CD4-positive, alpha-beta T cell (primary cell): ENCODE data around the gene GPRC5D. TPM values are rescaled to one million over a fixed set of nuclear protein-coding genes. Genes with fewer than 3 reads are reported as not detected.

Source experiments
- ATAC-seq: fragments of 200-7000 bp; cut with Tn5 transposase; one replicate; pipeline ENCODE4 v1.10.0; 2022; ENCODE audit warnings: mild to moderate bottlenecking; ENCODE audit not compliant: poor library complexity
- CTCF ChIA-PET: fragments of 350-600 bp; sonication (Branson Sonifier 250); formaldehyde crosslinking; loops from one replicate; lab custom pipeline; 2021; ENCODE audit warnings: antibody characterized with exemption, inconsistent platforms; lab: Charles Lee
- POLR2A ChIA-PET: fragments of 350-600 bp; sonication (Branson Sonifier 250); formaldehyde crosslinking; loops from one replicate; lab custom pipeline; 2021; ENCODE audit warnings: antibody characterized with exemption, inconsistent platforms; lab: Charles Lee
- DNase-seq, 14 experiments: peaks; one replicate each; pipeline ENCODE4 v3.0.0-alpha.2; 2013 to 2020; ENCODE audit warnings: mixed read lengths in 2 of 14
- H3K27ac ChIP-seq, 2 donors: one replicate each; pipeline versions ENCODE4 v1.5.1 to v1.7.0; 2013; ENCODE audit warnings: low read length in 2 of 2, low read depth in 1 of 2, mild to moderate bottlenecking in 1 of 2
- H3K27me3 ChIP-seq, 2 experiments: 1 replicate in 1 of 2; 2 replicates in 1 of 2; pipeline versions ENCODE4 v1.6.1 to v1.7.0; 2013; ENCODE audit warnings: low read length in 2 of 2, control low read depth in 1 of 2, mild to moderate bottlenecking in 1 of 2, moderate library complexity in 1 of 2; ENCODE audit not compliant: insufficient read depth in 2 of 2, control insufficient read depth in 1 of 2
- H3K36me3 ChIP-seq: one replicate; pipeline ENCODE4 v1.6.1; 2013; ENCODE audit warnings: low read length, control low read depth; ENCODE audit not compliant: insufficient read depth
- H3K4me1 ChIP-seq: one replicate; pipeline ENCODE4 v1.6.1; 2013; ENCODE audit warnings: low read length, control low read depth; ENCODE audit not compliant: insufficient read depth
- H3K4me3 ChIP-seq: one replicate; pipeline ENCODE4 v1.5.1; 2013; ENCODE audit warnings: mild to moderate bottlenecking, low read length, moderate library complexity
- H3K9me3 ChIP-seq, 2 experiments: 1 replicate in 1 of 2; 2 replicates in 1 of 2; pipeline versions ENCODE4 v1.6.1 to v1.7.0; 2013; ENCODE audit warnings: low read length in 2 of 2, mild to moderate bottlenecking in 2 of 2, control low read depth in 1 of 2, moderate library complexity in 1 of 2; ENCODE audit not compliant: control insufficient read depth in 1 of 2, insufficient read depth in 1 of 2
- H3K27ac Mint-ChIP-seq: one replicate; pipeline ENCODE4 v1.8.0; 2020; ENCODE audit warnings: mixed read lengths
- H3K27me3 Mint-ChIP-seq: one replicate; pipeline ENCODE4 v1.8.0; 2021; ENCODE audit warnings: mixed read lengths
- H3K36me3 Mint-ChIP-seq: one replicate; pipeline ENCODE4 v1.8.0; 2021; ENCODE audit warnings: low read depth, mixed read lengths
- H3K4me1 Mint-ChIP-seq: one replicate; pipeline ENCODE4 v1.8.0; 2021; ENCODE audit warnings: low read depth, mixed read lengths
- H3K4me3 Mint-ChIP-seq: one replicate; pipeline ENCODE4 v1.8.0; 2020; ENCODE audit warnings: mild to moderate bottlenecking, mixed read lengths
- H3K9me3 Mint-ChIP-seq: one replicate; pipeline ENCODE4 v1.8.0; 2020; ENCODE audit warnings: mixed read lengths
- CTCF ChIP-seq: fragments of 200-600 bp; IDR thresholded peaks from one replicate; pipeline ENCODE4 v1.8.0; 2022; ENCODE audit warnings: antibody characterized with exemption, mild to moderate bottlenecking
- intact Hi-C, 2 experiments: fragments of 100-400 bp; cut with DNase I in 1 of 2; cut with micrococcal nuclease in 1 of 2; formaldehyde crosslinking; loops; one replicate each; pipeline versions ENCODE4 v1.15.1 to v1.9.0; 2023 to 2025; cut with DNase I, micrococcal nuclease
- polyA plus RNA-seq, 2 donors: library from polyadenylated mRNA; unstranded; fragments of 120-200 nt; gene quantifications; one replicate each; pipeline ENCODE4 v1.2.1, GENCODE V29; 2013
- total RNA-seq, 174 experiments: library from RNA in 2 of 174; stranded (reverse) in 2 of 174; gene quantifications; one replicate each; pipeline ENCODE4 v1.2.3 and lab custom pipeline; 2021 to 2026

Gene GPRC5D
- total RNA-seq (not detected), total RNA-seq (lab: John Stamatoyannopoulos, UW) (0 to 0.27 (median 0) reads per million in 172 experiments)
- 0.42 TPM for polyA plus RNA-seq (2013, experiment 1 of 2)
- polyA plus RNA-seq (2013, experiment 2 of 2), result 0.20 TPM

DNA sequence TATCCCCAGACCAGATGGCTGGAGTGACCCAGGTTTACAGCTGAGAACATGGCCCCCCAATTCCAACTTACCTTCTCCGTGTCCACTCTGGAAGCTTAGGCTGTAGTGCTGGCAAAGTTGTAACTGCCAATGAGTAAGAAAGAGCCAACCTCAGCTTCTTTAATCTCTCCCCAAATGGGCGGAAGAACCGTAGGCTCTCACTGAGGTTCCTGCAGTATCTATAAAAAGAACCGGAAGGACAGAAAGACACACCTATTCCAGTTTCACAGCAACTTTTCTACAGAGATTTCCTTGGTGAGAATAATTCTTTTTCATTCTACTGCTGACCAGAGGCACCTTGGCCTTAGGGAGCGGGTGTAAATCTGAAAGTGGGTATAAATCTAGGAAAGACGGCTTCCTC lies at the start of gene GPRC5D:
GPRC5D (minus strand) TSS at position 135 of the 400 bp plus-strand sequence. CDS start 1,786 bp downstream, outside the sequence.
- no peak within 1 kb of the TSS for H3K4me3 Mint-ChIP-seq

GRCh38 chr12:13001775-13002040 lies 49.7 kb upstream of the GPRC5D start:
- ChIA-PET CTCF (no interaction called here), POLR2A (interaction anchor here (1.3 to 1.4 kb wide), 2 partner anchors 43 to 192 kb away, joined by 3 to 12 read pairs; partner anchors contain the start of gene FAM234B)
- H3K27ac ChIP-seq, result no peak overlapping the region
- H3K36me3 ChIP-seq, result no peaks in the 10 kb centered on the region
- Mint-ChIP-seq H3K9me3 (no peaks in the 10 kb centered on the region), H3K27ac (peak overlapping the region; percentile 85), H3K4me1 (peaks cover 42% of the 10 kb centered on the region), H3K4me3 (peak overlapping the region; percentile 92), H3K36me3 (peaks cover 14% of the 10 kb centered on the region), H3K27me3 (no peaks in the 10 kb centered on the region)
- intact Hi-C loops, result loop anchor here (2.0 to 10.0 kb wide), 6 partner anchors 39 to 1827 kb away; partner anchors contain the start of genes APOLD1 (in 1 of the 2), BORCS5 (in 1 of the 2) and SMIM10L1 (in 1 of the 2)
- H3K9me3 ChIP-seq, result no peaks in the 10 kb centered on the region
- H3K4me1 ChIP-seq, result peaks cover 29% of the 10 kb centered on the region
- DNase-seq (peak in 1 of 14 experiments; percentile 9), ATAC-seq (no peak)
- peaks cover 0 to 3% of the 10 kb centered on the region in 2 experiments for H3K27me3 ChIP-seq
- H3K4me3 ChIP-seq, result peak overlapping the region; percentile 95
- TF ChIP-seq CTCF, result no peak

More for the DNA sequence above, at the start of gene GPRC5D:
- TF ChIP-seq CTCF, result no peak
- intact Hi-C loops, result no loop called here
- Histone ChIP-seq H3K27me3 (no peaks in the 10 kb centered on the region), H3K36me3 (no peaks in the 10 kb centered on the region), H3K9me3 (no peaks in the 10 kb centered on the region), H3K4me3 (no peak within 1 kb of the TSS), H3K4me1 (no peaks in the 10 kb centered on the region), H3K27ac (no peak within 1 kb of the TSS)
- H3K36me3 Mint-ChIP-seq, result no peaks in the 10 kb centered on the region
- H3K27me3 Mint-ChIP-seq, result peaks cover 11% of the 10 kb centered on the region
- H3K4me1 Mint-ChIP-seq, result no peaks in the 10 kb centered on the region
- ATAC-seq (no peak), DNase-seq (no peak)
- H3K9me3 Mint-ChIP-seq, result no peaks in the 10 kb centered on the region
- ChIA-PET POLR2A (no interaction called here), CTCF (no interaction called here)
- H3K27ac Mint-ChIP-seq, result no peak within 1 kb of the TSS

- Histone ChIP-seq H3K9me3 (no peaks in the 10 kb centered on the region), H3K4me3 (peak overlapping the region; percentile 95), H3K27me3 (peaks cover 0 to 3% of the 10 kb centered on the region in 2 experiments), H3K4me1 (peaks cover 29% of the 10 kb centered on the region), H3K27ac (peak overlapping the region; percentile 32 to 45), H3K36me3 (no peaks in the 10 kb centered on the region)
- no peaks in the 10 kb centered on the region for H3K9me3 Mint-ChIP-seq
- intact Hi-C loops, result loop anchor here (2.0 to 10.0 kb wide), 5 partner anchors 100 to 1826 kb away; partner anchors contain the start of genes APOLD1 (in 1 of the 2), BORCS5 (in 1 of the 2) and SMIM10L1 (in 1 of the 2)
- DNase-seq (peak in 12 of 14 experiments; percentile 14 to 73 (median 26)), ATAC-seq (peak; percentile 27)
- H3K27me3 Mint-ChIP-seq, result no peaks in the 10 kb centered on the region
- peaks cover 14% of the 10 kb centered on the region for H3K36me3 Mint-ChIP-seq
- peaks cover 42% of the 10 kb centered on the region for H3K4me1 Mint-ChIP-seq
- H3K27ac Mint-ChIP-seq, result peak overlapping the region; percentile 89
- CTCF ChIA-PET, result interaction anchor here (0.6 kb wide), 1 partner anchor 323 kb away, joined by 3 read pairs; no protein-coding TSS in a partner anchor
- H3K4me3 Mint-ChIP-seq, result peak overlapping the region; percentile 93
- peak; percentile 20 for TF ChIP-seq CTCF
- POLR2A ChIA-PET, result interaction anchor here (0.6 to 1.4 kb wide), 5 partner anchors 43 to 275 kb away, joined by 3 to 12 read pairs (median 3); partner anchors contain the start of gene FAM234B
These were observed 49.2 kb upstream of the GPRC5D start for GRCh38 chr12:13000925-13001774.
